SHP77 treated with DMSO at 0.1 percent for 48 hours (cell line): ENCODE measurements around the gene JUND.

Source experiments
- DNase-seq: peaks from one replicate; lab custom pipeline; 2025; lab: John Stamatoyannopoulos, UW

JUND gene

DNA sequence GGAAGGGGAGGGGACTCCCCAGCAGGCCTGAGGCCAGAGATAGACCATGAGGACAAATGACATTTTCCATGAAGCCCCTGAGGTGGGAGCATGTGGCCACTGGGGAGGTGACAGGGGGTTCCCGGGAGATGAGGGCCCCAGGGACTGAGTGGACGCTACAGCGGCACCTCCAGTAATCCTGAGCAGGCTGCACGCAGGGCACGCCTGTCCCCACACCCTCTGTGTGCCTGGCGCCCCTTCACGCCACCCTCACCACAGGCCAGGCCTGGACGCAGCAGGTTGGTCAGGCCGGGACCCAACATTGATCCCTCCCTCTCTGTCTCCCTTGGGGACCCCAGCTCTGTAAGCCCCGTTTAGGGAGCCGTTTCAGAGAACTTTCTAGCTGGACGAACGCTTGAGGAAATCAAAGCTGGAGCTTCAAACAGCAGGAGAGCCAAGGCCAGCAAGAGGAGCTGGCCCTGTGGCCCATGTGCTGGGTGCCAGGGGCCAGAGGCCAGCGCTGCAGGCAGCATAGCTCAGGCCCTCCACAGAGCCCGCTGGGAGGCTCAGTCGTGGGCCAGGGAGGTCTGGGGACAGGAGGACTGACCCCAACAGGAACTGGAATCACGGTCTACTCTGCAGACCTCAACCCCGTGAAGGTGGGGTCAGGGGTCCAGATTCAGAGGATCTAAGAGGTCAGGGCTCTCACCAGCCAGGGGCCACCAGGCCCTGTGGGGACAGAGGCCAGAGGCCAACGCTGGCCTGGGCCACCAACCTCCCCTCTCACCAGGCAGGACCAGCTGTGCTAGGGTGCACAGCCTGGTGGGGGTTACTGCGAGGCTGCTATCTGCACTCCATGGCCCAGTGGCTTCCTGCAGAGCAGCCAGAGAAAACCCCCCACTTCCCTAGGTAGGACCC, 26.9 kb upstream of the JUND start:
- DNase-seq: no peak

DNA sequence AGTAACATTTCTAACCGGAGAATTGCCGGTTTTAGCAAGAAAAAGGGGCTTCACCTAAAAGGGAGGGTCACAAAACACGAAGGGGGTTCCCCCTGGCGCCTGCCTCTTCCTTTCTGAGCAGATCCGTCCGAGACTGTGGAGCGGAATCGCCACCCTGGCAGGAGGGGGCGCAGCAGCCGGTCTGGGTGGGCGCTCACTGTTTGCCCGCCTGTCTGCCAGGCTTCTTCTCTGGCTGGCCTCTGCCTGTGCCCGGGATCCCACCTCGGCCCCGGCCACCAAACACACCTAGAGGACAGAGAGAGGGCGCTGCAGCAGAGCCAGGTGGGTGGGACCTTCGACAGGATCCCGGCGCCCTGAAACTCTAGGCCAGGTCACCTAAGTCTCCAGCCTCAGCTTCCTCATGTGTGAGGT, 25.9 kb upstream of the JUND start:
- DNase-seq: no peak

- no peak for DNase-seq
Measured at GRCh38 chr19:18306888-18307260, 25.5 kb upstream of the JUND start.

- DNase-seq: no peak
Measured at GRCh38 chr19:18306209-18306887, 24.9 kb upstream of the JUND start.

- no peak for DNase-seq
Measured at GRCh38 chr19:18304458-18305310, 23.3 kb upstream of the JUND start.

GRCh38 chr19:18304208-18304457, 22.7 kb upstream of the JUND start:
- peak; percentile 41 for DNase-seq

DNA sequence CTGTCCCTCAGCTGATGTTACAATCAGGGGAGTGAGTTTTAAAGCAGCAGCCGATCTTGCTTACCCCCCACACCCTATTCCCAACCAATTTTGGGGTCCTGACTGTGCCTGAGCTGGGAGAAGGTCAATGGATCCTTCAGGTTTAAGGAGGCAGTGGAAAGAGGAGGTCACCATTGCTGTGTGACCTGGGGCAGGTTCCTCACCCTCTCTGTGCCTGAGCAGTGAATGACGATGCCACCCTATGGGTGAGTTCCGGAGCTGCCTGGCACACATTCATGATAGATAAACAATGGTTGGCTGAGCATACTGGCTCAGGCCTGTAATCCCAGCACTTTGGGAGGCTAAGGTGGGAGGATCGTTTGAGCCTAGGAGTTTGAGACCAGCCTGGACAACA, 20.3 kb upstream of the JUND start:
- no peak for DNase-seq

- no peak for DNase-seq
Measured at GRCh38 chr19:18300930-18301717, 19.7 kb upstream of the JUND start.

- no peak for DNase-seq
Measured at GRCh38 chr19:18299654-18300053, 18.2 kb upstream of the JUND start.

DNA sequence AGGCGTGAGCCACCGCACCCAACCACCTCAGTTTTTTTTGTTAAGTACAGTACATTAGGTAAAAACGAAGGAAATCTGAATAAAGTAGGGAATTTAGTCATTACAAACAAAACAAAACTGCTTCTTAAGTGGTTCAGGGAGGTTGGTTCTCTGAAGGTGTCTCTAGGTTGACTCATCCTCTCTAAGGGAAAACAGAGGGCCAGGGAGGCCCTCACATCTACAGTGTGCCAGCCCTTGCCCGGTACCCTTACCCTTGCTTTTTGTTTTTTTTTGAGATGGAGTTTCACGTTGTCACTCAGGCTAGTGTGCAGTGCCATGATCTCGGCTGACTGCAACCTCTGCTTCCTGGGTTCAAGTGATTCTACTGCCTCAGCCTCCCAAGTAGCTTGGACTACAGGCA, 17.2 kb upstream of the JUND start:
- no peak for DNase-seq

DNA sequence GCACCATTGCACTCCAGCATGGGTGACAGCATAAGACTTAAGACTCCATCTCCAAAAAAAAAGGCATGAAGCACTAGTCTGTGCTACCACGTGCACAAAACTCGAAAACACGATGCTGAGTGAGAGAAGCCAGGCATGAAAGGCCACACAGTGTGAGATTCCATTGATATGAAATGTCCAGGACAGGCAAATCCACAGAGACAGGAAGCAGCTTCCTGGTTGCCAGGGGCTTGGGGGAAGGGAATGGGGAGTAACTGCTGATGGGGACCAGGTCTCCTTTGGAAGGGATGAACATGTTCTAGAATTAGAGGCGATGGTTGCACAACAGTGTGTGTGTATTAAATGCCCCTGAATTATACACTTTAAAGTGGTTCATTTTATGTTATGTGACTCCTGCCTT, 15.9 kb upstream of the JUND start:
- DNase-seq: no peak

- no peak for DNase-seq
Measured at GRCh38 chr19:18295034-18295451, 13.6 kb upstream of the JUND start.

DNA sequence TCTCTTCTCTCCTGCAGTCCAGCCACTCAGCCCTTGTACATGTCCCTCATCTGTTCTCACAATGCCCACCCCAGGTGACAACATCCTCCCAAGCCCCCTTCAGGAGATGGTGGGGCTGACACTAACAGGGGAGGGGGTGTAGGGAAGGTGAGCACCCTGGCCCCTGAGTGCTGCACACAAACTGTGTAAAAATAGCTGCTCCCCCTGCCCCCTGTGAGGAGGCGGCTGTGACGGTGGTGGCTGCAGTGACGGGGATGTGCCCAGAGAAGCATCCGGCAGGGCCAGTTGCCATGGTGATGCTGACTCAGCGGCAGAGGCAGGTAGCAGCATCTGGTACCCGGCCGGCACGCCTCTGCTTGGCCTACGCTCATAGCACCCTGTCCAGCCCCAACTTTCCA, 13.0 kb upstream of the JUND start:
- DNase-seq: no peak

GRCh38 chr19:18293642-18294466, 12.4 kb upstream of the JUND start:
- no peak for DNase-seq

DNA sequence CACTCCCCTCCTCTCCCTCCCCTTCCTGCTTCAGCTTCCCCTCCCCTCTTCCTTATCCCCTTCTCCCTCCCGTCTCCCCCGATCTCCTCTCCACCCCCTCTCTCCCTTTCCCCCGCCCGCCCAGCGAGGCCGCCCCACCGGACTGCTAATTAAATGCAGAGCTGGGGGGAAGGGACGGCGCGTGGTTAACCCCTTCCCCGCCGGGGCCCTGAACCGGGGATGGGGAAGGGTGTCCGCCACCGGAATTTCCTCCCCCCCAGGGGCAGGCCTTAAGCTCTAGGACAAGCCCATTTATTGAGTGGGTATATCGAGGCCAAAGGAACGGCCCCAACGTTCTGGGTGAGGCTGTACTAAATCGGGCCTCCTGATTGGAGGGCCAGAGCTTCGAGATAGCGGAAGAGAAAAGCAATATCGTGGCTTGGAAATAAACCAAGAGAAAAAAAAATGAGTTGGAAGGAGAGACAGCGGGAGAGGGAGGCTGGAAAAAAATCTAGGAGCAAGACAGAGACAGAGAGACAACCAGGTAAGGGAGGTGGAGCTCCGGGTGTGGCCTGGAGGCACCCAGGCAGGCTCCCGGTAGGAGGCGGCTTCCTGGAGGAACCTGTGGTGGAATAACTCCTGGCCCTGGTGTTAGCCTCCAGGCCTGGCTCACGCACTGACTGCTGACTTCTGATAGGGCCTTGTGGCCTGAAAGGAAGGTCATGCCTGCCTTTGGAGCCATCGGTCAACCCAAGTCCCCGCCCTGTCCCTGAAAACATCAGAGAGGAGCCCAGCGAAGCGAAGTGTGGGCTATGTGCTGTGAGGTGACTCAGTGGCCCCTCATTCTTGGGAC, 11.6 kb upstream of the JUND start:
- DNase-seq: no peak

DNA sequence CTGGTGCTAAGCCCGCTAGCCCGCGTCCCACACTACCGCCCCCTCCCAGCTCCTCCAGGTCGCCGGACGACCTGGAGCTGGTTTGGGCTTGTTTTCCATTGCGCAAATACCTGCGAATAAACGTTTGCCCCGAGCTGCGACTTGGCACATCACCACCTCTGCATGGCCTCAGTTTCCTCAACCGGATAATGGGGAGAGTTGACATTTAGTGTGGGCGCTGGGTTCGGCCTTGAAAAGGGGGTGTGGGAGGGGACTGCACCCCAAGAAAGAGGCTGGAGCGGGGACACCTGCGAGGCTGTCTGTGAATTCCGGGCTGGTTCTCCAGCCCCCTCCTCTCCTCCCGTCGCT, 11.0 kb upstream of the JUND start:
- no peak for DNase-seq

GRCh38 chr19:18291590-18292461, 10.4 kb upstream of the JUND start:
- DNase-seq: no peak

GRCh38 chr19:18291019-18291524, 9.7 kb upstream of the JUND start:
- no peak for DNase-seq
